ENCODE results near the gene DKK2. TPM values are rescaled to one million over a fixed set of nuclear protein-coding genes. Genes with fewer than 3 reads are reported as not detected.

DKK2 gene, protein sequence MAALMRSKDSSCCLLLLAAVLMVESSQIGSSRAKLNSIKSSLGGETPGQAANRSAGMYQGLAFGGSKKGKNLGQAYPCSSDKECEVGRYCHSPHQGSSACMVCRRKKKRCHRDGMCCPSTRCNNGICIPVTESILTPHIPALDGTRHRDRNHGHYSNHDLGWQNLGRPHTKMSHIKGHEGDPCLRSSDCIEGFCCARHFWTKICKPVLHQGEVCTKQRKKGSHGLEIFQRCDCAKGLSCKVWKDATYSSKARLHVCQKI
- not detected for total RNA-seq (ENCODE audit: unreplicated experiment)
- long read RNA-seq, result 0 reads

DNA sequence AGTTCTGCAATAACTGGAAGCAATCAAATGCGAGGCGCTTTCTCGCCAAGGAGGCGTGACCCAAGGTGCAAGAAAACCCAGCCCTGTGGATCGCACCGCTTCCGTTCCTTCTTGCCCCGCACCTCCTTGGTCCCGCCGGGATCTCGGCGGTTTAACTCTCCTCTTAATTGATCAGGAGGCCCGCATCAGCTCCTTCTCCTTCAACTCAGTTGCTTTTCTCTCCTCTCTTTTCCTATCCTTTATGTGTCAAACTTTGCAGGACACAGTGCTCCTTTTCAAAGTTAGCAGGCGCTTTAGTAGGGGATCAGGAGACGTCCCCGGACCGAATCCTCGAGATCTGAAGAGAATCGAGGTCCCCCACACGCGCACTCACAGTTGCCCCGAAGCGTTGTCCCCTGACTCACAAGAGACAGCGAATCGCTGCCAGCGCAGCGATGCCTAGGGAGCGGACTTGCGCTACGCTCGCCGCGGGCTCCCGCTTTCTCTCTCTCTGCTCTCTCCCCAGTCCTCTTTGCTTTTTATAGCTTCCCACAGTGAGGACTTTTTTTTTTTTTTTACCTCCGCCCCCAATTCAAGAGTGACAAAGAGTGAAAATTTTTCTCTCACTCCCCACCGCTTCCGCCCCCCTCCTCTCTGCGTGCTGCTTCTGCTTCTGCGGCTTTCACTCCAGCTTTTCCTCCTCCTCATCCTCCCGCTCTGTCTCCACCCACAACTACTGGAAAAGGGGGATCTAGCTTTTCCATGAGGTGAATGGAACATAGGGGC, at the start of gene DKK2:
Gene DKK2 (minus strand): TSS at position 495 of the 765 bp plus-strand sequence. CDS start 722 bp downstream, outside the sequence.
- no peak within 1 kb of the TSS for H3K27ac Mint-ChIP-seq (ENCODE audit: unreplicated experiment)
- H3K9me3 Mint-ChIP-seq (ENCODE audit: unreplicated experiment), result peaks cover 5% of the 10 kb centered on the region
- H3K36me3 Mint-ChIP-seq (ENCODE audit: unreplicated experiment), result no peaks in the 10 kb centered on the region
- no peak for TF ChIP-seq CTCF (IDR thresholded peaks at IDR 0.05; ENCODE audit: partially characterized antibody, unreplicated experiment)
- DNase-seq, result peak; percentile 53
- peaks cover 9% of the 10 kb centered on the region for H3K27me3 Mint-ChIP-seq (ENCODE audit: unreplicated experiment)
- H3K4me1 Mint-ChIP-seq (ENCODE audit: low read depth, unreplicated experiment), result peaks cover 9% of the 10 kb centered on the region
- H3K4me3 Mint-ChIP-seq (ENCODE audit: unreplicated experiment), result peak within 1 kb of the TSS; percentile 93

DNA sequence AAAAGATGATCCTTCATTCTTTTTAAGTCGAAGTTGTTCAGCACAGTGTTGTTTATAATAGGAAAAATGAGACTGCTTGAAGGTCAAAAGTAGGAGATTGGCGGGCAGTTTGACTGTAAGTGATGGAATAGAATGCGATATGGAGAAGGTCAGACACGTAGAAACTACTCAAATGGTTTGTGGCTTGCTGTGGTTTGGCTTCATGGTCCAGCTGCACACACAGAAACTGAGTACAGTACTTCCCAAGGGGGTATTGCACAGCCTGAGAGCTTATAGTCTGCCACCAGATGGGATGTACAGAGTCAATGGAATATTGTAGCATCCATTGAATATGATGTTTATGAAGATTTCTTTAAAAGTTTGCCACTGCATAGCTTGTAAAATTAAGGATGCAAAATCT, 41.1 kb upstream of the DKK2 start:
- DNase-seq, result no peak

DNA sequence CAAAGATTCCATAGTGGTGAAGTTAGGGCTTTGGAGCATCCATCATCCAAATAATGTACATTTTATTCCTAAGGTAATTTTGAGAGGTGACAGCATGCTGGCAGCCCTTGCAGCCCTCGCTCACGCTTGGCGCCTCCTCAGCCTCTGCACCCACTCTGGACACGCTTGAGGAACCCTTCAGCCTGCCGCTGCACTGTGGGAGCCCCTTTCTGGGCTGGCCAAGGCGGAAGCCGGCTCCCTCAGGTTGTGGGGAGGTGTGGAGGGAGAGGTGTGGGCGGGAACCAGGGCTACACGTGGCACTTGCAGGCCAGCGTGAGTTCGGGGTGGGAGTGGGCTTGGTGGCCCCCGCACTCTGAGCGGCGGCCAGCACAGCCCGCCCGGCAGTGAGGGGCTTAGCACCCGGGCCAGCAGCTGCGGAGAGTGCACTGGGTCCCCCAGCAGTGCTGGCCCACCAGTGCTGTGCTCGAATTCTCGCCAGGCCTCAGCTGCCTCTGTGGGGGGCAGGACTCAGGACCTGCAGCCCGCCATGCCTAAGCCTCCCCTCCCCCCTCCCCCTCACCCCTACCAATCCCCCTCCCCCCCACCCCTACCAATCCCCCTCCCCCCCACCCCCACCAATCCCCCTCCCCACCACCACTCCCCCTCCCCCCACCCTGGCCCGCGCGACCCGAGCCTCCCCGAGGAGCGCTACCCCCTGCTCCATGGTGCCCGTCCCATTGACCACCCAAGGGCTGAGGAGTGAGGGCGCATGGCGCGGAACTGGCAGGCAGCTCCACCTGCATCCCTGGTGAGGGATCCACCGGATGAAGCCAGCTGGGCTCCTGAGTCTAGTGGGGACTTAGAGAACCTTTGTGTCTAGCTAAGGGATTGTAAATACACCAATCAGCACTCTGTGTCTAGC, 37.0 kb upstream of the DKK2 start:
- Mint-ChIP-seq H3K9me3 (ENCODE audit: unreplicated experiment) (no peaks in the 10 kb centered on the region), H3K36me3 (ENCODE audit: unreplicated experiment) (no peaks in the 10 kb centered on the region), H3K4me3 (ENCODE audit: unreplicated experiment) (no peak overlapping the region), H3K27me3 (ENCODE audit: unreplicated experiment) (no peaks in the 10 kb centered on the region), H3K27ac (ENCODE audit: unreplicated experiment) (no peak overlapping the region), H3K4me1 (ENCODE audit: low read depth, unreplicated experiment) (no peaks in the 10 kb centered on the region)
- no peak for TF ChIP-seq CTCF (IDR thresholded peaks at IDR 0.05; ENCODE audit: partially characterized antibody, unreplicated experiment)
- no peak for DNase-seq

More for the DNA sequence above, 41.1 kb upstream of the DKK2 start:
- no peak for TF ChIP-seq CTCF (IDR thresholded peaks at IDR 0.05; ENCODE audit: partially characterized antibody, unreplicated experiment)
- no peak overlapping the region for H3K27ac Mint-ChIP-seq (ENCODE audit: unreplicated experiment)
- no peaks in the 10 kb centered on the region for H3K9me3 Mint-ChIP-seq (ENCODE audit: unreplicated experiment)
- no peaks in the 10 kb centered on the region for H3K27me3 Mint-ChIP-seq (ENCODE audit: unreplicated experiment)
- no peak overlapping the region for H3K4me3 Mint-ChIP-seq (ENCODE audit: unreplicated experiment)
- no peaks in the 10 kb centered on the region for H3K4me1 Mint-ChIP-seq (ENCODE audit: low read depth, unreplicated experiment)
- no peaks in the 10 kb centered on the region for H3K36me3 Mint-ChIP-seq (ENCODE audit: unreplicated experiment)

DNA sequence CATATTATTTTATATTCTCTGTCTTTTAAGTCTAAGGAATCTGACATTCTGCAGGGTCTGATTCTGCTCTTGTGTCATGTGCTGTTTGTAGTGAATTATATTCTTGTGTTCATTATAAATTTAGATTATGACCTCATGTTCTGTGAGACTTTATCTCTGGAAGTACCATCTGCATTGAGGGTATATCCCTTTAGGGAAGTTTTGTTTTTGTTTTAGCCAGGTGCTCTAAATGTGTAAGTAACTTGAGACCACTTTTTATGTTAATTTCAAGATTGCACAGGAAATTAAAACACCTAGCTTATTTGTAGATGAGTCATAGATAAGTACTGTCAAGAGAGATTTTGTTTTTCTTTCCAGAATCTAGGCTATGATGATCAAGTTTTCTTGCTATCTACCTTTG, 35.0 kb upstream of the DKK2 start:
- Mint-ChIP-seq H3K9me3 (ENCODE audit: unreplicated experiment) (no peaks in the 10 kb centered on the region), H3K4me1 (ENCODE audit: low read depth, unreplicated experiment) (no peaks in the 10 kb centered on the region), H3K27ac (ENCODE audit: unreplicated experiment) (no peak overlapping the region), H3K36me3 (ENCODE audit: unreplicated experiment) (no peaks in the 10 kb centered on the region), H3K27me3 (ENCODE audit: unreplicated experiment) (no peaks in the 10 kb centered on the region), H3K4me3 (ENCODE audit: unreplicated experiment) (no peak overlapping the region)
- no peak for TF ChIP-seq CTCF (IDR thresholded peaks at IDR 0.05; ENCODE audit: partially characterized antibody, unreplicated experiment)
- no peak for DNase-seq

All from glutamatergic neuron (in vitro differentiated cells).